GM06990 (cell line): ENCODE measurements around the gene OR2J1.

Experiments
- DNase-seq: peaks from one replicate; pipeline ENCODE4 v3.0.0-alpha.2; 2011; ENCODE audit not compliant: insufficient read length; ENCODE audit errors: extremely low read depth
- H3K27me3 ChIP-seq: replicated peaks from 2 replicates; pipeline ENCODE4 v1.6.0; 2011; ENCODE audit warnings: low read length; ENCODE audit not compliant: control insufficient read depth, insufficient read depth
- H3K36me3 ChIP-seq: 2 replicates; pipeline ENCODE4 v1.5.1; 2011; ENCODE audit warnings: low read length; ENCODE audit not compliant: control insufficient read depth, insufficient read depth
- H3K4me3 ChIP-seq: replicated peaks from 2 replicates; pipeline ENCODE4 v1.5.1; 2011; ENCODE audit warnings: low read depth, mild to moderate bottlenecking, control low read depth, low read length
- TF ChIP-seq, protein P1 (sequence below): IDR thresholded peaks from 2 replicates; pipeline ENCODE4 v1.5.1; 2011; ENCODE audit warnings: low read length, control low read depth, mild to moderate bottlenecking, inconsistent platforms; ENCODE audit not compliant: insufficient read depth, poor library complexity, severe bottlenecking

Gene OR2J1

DNA sequence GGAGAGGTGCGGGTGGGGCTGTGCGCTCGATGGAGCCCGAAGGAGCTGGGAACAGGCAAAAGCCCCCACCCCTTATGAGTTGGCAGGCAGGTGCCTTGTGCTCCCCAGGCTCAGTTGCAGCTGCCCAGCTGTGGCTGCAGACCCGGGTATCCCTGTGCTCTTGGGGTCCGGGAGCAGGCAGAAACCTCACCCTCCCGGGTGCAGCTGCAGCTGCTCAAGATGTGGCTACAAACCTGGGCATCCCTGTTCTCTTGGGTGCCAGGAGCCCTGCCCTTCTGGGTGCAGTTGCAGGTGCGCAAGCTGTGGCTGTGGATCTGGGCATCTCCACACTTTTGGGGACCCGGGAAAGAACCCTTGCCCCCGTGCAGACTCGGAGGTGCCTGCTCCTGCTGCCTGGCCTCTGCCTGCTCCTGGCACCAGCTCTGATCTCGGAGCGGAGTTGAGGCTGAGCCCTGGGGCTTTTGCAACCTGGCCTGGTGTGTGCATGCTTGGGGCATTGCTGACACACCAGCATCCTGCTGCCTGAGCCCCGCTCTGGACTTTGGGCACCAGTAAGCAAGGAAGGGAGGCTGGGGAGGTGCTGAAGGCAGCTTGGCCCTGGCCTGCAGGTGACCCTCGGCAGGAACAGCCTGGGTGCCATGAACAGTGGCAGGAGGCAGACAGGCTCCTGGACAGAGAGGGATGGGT is 30.2 kb downstream of the OR2J1 start:
- DNase-seq: no peak
- no peak overlapping the region for H3K4me3 ChIP-seq
- H3K27me3 ChIP-seq: peaks cover 3% of the 10 kb centered on the region; the same call in 1 of the 2 replicates
- no peaks in the 10 kb centered on the region for H3K36me3 ChIP-seq
- TF ChIP-seq, protein P1, sequence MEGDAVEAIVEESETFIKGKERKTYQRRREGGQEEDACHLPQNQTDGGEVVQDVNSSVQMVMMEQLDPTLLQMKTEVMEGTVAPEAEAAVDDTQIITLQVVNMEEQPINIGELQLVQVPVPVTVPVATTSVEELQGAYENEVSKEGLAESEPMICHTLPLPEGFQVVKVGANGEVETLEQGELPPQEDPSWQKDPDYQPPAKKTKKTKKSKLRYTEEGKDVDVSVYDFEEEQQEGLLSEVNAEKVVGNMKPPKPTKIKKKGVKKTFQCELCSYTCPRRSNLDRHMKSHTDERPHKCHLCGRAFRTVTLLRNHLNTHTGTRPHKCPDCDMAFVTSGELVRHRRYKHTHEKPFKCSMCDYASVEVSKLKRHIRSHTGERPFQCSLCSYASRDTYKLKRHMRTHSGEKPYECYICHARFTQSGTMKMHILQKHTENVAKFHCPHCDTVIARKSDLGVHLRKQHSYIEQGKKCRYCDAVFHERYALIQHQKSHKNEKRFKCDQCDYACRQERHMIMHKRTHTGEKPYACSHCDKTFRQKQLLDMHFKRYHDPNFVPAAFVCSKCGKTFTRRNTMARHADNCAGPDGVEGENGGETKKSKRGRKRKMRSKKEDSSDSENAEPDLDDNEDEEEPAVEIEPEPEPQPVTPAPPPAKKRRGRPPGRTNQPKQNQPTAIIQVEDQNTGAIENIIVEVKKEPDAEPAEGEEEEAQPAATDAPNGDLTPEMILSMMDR: no peak

- DNase-seq: no peak
- Histone ChIP-seq H3K27me3 (peaks cover 3% of the 10 kb centered on the region; the same call in 1 of the 2 replicates), H3K36me3 (no peaks in the 10 kb centered on the region)
Observed at GRCh38 chr6:29130644-29131043, 31.4 kb downstream of the OR2J1 start.

GRCh38 chr6:29131691-29132090 is 32.4 kb downstream of the OR2J1 start:
- peaks cover 3% of the 10 kb centered on the region; the same call in 1 of the 2 replicates for H3K27me3 ChIP-seq
- H3K4me3 ChIP-seq: no peak overlapping the region
- TF ChIP-seq, protein P1: no peak
- H3K36me3 ChIP-seq: no peaks in the 10 kb centered on the region
- DNase-seq: no peak

More at GRCh38 chr6:29130644-29131043, 31.4 kb downstream of the OR2J1 start:
- TF ChIP-seq, protein P1: no peak
- H3K4me3 ChIP-seq: no peak overlapping the region

DNA sequence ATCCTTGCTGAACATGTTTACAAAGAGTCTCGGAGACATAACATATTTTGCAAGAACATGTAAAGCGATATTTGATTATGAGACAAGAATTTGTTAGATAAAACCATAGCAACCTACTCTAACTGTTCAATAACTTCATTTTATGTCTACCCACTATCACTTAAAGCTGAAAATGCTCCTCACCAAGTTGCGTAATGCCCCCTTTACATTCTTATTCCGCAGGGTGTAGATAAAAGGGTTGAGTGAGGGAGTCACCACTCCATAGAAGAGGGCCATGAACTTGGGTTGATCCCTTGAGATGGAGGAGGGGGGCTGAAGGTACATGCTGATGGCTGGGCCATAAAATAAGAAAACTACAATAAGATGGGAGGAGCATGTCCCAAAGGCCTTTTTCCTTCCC is 38.4 kb downstream of the OR2J1 start:
- no peak for DNase-seq
- TF ChIP-seq, protein P1: no peak
- Histone ChIP-seq H3K27me3 (no peaks in the 10 kb centered on the region), H3K4me3 (no peak overlapping the region), H3K36me3 (no peaks in the 10 kb centered on the region)

DNA sequence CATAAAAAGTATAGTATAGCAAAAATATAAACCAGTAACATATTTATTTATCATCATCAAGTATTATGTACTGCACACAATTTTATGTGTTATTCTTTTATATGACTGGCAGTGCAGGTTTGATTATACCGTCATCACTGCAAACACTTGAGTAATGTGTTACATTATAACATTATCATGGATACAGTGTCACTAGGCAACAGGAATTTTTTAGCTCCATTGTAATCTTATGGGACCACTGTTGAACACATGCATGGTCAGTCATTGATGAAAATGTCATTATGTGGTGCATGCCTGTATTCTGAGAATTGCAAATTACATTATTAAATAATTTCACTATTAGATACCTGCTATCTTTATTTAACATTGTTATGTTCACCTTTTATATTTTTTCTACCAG is 42.3 kb downstream of the OR2J1 start:
- no peak for DNase-seq
- H3K4me3 ChIP-seq: no peak overlapping the region
- TF ChIP-seq, protein P1: no peak
- H3K27me3 ChIP-seq: no peaks in the 10 kb centered on the region
- H3K36me3 ChIP-seq: no peaks in the 10 kb centered on the region
